HFFc6 (cell line): Measurements from ENCODE around the gene UST. TPM values are rescaled to one million over a fixed set of nuclear protein-coding genes. Genes with fewer than 3 reads are reported as not detected.

Experiments
- DNase-seq: peaks from one replicate; pipeline ENCODE4 v3.0.0-alpha.2; 2018
- H3K27ac Mint-ChIP-seq: 2 replicates; pipeline ENCODE4 v1.8.0; 2020; ENCODE audit warnings: mild to moderate bottlenecking, mixed read lengths
- H3K27me3 Mint-ChIP-seq: 2 replicates; pipeline ENCODE4 v1.8.0; 2021; ENCODE audit warnings: mild to moderate bottlenecking, moderate library complexity, mixed read lengths; ENCODE audit not compliant: insufficient read depth
- H3K36me3 Mint-ChIP-seq: 2 replicates; pipeline ENCODE4 v1.8.0; 2021; ENCODE audit warnings: low read depth, mixed read lengths
- H3K4me1 Mint-ChIP-seq: 2 replicates; pipeline ENCODE4 v1.8.0; 2020; ENCODE audit warnings: low read depth, mixed read lengths
- H3K4me3 Mint-ChIP-seq: 2 replicates; pipeline ENCODE4 v1.8.0; 2020; ENCODE audit warnings: mild to moderate bottlenecking, moderate library complexity, mixed read lengths
- H3K9me3 Mint-ChIP-seq: 2 replicates; pipeline ENCODE4 v1.8.0; 2020; ENCODE audit warnings: mild to moderate bottlenecking, mixed read lengths
- total RNA-seq, 6 experiments: library from RNA; stranded (reverse); fragmentation: NEBNext Ultra II Directional; extraction: Animal tissue kit (Norgen Biotek cat#: 25700); gene quantifications; 2 replicates in 1 of 6; 3 replicates in 5 of 6; pipeline ENCODE4 v1.2.3, GENCODE V29; 2021
- TF ChIP-seq, protein P1 (sequence below): fragments of 200-600 bp; sonication (generic); IDR thresholded peaks from 2 replicates; pipeline ENCODE4 v1.5.0; 2021; ENCODE audit warnings: antibody characterized with exemption, mild to moderate bottlenecking

UST gene
- total RNA-seq, 6 experiments from 2014 or later = 12.9 to 17.3 (median 16.7) TPM

DNA sequence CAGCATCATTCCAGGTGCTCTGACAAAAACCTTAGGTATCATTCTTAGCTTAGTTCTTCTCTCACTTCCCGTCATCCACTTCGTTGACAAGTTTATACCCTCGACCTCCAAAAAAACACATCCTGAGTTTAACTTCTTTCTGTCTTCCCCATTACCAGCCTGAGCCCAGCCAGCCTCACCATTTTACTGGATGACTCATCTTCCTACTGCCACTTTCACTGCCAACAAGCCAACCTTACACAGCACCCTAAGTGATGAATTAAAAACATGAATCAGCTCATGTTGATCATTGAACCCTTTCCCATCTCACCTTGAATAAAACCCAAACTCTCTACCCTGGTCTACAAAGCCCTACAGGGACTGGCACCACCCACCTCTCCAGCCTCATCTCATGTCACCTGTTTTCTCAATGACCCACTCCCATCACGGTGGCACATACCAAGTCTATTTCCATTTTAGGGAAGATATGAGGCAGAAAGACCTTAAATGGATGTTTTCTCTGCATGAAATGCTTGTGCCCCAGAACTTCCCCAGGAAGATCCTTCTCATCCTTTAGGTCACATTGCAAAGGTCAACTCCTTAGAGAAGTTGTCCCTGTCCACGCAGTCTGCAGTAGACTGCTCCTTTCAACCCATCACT, 9.9 kb upstream of the UST start:
- Mint-ChIP-seq H3K4me1 (peaks cover 4% of the 10 kb centered on the region; the same call in 1 of the 2 replicates), H3K36me3 (no peaks in the 10 kb centered on the region), H3K4me3 (no peak overlapping the region), H3K27me3 (no peaks in the 10 kb centered on the region; the same call in 1 of the 2 replicates), H3K27ac (no peak overlapping the region), H3K9me3 (no peaks in the 10 kb centered on the region)
- DNase-seq = no peak
- TF ChIP-seq, protein P1, sequence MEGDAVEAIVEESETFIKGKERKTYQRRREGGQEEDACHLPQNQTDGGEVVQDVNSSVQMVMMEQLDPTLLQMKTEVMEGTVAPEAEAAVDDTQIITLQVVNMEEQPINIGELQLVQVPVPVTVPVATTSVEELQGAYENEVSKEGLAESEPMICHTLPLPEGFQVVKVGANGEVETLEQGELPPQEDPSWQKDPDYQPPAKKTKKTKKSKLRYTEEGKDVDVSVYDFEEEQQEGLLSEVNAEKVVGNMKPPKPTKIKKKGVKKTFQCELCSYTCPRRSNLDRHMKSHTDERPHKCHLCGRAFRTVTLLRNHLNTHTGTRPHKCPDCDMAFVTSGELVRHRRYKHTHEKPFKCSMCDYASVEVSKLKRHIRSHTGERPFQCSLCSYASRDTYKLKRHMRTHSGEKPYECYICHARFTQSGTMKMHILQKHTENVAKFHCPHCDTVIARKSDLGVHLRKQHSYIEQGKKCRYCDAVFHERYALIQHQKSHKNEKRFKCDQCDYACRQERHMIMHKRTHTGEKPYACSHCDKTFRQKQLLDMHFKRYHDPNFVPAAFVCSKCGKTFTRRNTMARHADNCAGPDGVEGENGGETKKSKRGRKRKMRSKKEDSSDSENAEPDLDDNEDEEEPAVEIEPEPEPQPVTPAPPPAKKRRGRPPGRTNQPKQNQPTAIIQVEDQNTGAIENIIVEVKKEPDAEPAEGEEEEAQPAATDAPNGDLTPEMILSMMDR = no peak

DNA sequence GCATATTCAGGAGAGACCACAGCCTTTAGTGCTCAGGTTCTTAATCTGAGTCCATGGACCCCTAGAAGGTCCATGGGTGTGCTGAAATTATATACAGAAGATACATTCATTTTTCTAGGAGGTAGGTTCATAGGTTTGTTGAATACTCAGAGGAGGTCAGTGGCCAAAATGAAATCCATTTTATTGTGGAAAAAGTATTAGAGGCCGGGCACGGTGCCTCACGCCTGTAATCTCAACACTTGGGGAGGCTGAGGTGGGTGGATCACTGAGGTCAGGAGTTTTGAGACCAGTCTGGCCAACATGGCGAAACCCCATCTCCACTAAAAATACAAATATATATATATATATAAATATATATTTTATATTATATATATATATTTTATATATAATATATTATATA, 9.0 kb upstream of the UST start:
- no peaks in the 10 kb centered on the region for H3K36me3 Mint-ChIP-seq
- no peak overlapping the region for H3K4me3 Mint-ChIP-seq
- TF ChIP-seq, protein P1 = no peak
- no peak for DNase-seq
- H3K9me3 Mint-ChIP-seq = no peaks in the 10 kb centered on the region
- H3K27ac Mint-ChIP-seq = no peak overlapping the region
- peaks cover 4% of the 10 kb centered on the region; the same call in 1 of the 2 replicates for H3K4me1 Mint-ChIP-seq
- no peaks in the 10 kb centered on the region; the same call in 1 of the 2 replicates for H3K27me3 Mint-ChIP-seq

DNA sequence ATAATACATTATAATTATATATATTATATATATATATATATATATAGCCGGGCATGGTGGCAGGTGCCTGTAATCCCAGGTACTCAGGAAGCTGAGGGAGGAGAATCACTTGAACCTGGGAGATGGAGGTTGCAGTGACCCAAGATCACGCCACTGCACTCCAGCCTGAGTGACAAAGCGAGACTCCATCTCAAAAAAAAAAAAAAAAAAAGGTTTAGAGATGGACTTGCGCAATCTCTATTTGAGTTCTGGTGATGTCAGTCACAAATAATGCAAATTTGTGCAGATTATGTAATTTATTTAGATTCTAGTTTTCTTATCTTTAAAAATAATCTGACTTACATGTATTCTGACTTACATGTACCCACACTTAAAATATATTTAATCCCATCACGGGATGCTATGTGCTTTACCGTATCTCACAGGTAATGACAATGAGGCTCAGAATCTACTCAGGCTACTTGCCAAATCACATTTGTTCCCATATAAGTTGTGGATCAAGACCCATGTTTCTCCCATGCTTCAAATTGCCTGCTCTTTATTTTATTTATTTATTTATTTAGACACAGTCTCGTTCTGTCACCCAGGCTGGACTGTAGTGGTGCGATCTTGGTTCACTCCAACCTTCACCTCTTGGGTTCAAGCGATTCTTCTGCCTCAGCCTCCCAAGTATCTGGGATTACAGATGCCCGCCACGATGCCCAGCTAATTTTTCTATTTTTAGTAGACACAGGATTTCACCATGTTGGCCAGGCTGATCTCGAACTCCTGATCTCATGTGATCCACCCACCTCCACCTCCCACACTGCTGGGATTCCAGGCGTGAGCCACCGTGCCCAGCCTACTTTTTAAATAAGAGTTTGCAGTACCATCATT, 7.6 kb upstream of the UST start:
- H3K36me3 Mint-ChIP-seq = no peaks in the 10 kb centered on the region
- H3K4me1 Mint-ChIP-seq = peaks cover 14% of the 10 kb centered on the region
- H3K4me3 Mint-ChIP-seq = no peak overlapping the region
- TF ChIP-seq, protein P1 = no peak
- H3K27ac Mint-ChIP-seq = no peak overlapping the region
- no peaks in the 10 kb centered on the region; the same call in 1 of the 2 replicates for H3K27me3 Mint-ChIP-seq
- DNase-seq = no peak
- no peaks in the 10 kb centered on the region for H3K9me3 Mint-ChIP-seq

DNA sequence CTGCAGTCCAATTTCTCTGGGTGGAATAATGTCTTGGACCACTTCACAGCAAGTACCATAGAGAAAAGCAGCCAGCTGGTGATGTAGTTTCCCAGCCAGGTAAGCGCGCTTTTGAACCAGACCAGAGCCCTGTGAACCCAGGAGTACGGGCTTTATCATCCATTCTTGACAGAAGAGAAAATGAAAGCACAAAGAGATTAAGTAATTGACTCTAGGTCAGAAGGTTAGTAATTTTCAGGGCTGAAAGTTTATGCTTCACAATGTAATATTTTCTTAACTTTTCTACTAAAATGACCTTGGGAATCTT, 7.1 kb upstream of the UST start:
- TF ChIP-seq, protein P1 = no peak
- Mint-ChIP-seq H3K4me3 (no peak overlapping the region), H3K27me3 (no peaks in the 10 kb centered on the region; the same call in 1 of the 2 replicates), H3K9me3 (no peaks in the 10 kb centered on the region), H3K36me3 (no peaks in the 10 kb centered on the region), H3K4me1 (peaks cover 15% of the 10 kb centered on the region), H3K27ac (no peak overlapping the region)
- no peak for DNase-seq

DNA sequence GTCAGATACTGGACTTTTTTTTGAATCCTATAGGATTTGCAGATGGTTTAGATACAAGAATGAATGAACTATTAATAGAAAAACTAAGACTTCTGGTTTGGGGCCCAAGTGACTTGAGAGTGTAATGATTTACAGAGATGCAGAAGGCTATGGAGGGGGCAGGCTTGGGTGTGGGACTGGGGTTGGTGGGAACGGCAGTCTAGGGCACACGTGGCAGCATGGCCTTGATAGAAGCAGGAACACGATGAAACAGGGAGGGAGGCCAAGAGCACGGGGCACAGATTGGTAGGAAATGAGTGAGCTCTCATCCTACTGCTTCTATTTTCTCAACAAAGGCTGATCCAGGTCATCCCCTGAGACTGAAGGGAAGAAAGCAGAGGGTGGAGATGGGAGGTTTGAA, 3.4 kb upstream of the UST start:
- Mint-ChIP-seq H3K9me3 (no peaks in the 10 kb centered on the region), H3K27me3 (no peaks in the 10 kb centered on the region; the same call in 1 of the 2 replicates), H3K4me3 (no peak overlapping the region), H3K27ac (no peak overlapping the region), H3K4me1 (peaks cover 24% of the 10 kb centered on the region), H3K36me3 (no peaks in the 10 kb centered on the region)
- DNase-seq = no peak
- TF ChIP-seq, protein P1 = no peak
